Upper lobe of left lung (tissue), 4 donors: Measurements from ENCODE around the gene XAGE1A.
"Not testable (repeated sequence)": the region's sequence is repeated elsewhere in the genome, so short reads cannot be mapped to it uniquely, and the experiment has no call there.

Source experiments
- CTCF ChIP-seq, 6 experiments: fragments of 450-650 bp in 4 of 6; fragments of 200-600 bp in 2 of 6; sonication (generic) in 2 of 6; IDR thresholded peaks; one replicate each; pipeline ENCODE4 v1.5.1; 2016 to 2019; ENCODE audit warnings: antibody characterized with exemption in 6 of 6
- EP300 ChIP-seq, 4 donors: sonication (generic); formaldehyde crosslinking; IDR thresholded peaks; one replicate each; pipeline ENCODE4 v1.5.1; 2017; ENCODE audit warnings: antibody characterized with exemption in 4 of 4, control low read depth in 2 of 4

GRCh38 chrX:52516110-52516986, 20.7 kb downstream of the XAGE1A start:
- not testable (repeated sequence) for TF ChIP-seq CTCF, EP300 (IDR thresholded peaks at IDR 0.05)
